ENCODE results near the gene FUT8.

Gene FUT8

GRCh38 chr14:65503771-65504170 lies 91.2 kb downstream of the FUT8 start:
- DNase-seq, result no peak
- no peak for TF ChIP-seq CTCF (IDR thresholded peaks at IDR 0.05; ENCODE audit: low read depth, low read length)
- H3K4me3 ChIP-seq (ENCODE audit: low read depth, low read length), result no peak overlapping the region
- H3K4me1 ChIP-seq, result no peaks in the 10 kb centered on the region
- H3K36me3 ChIP-seq, result no peaks in the 10 kb centered on the region
- H3K27me3 ChIP-seq, result no peaks in the 10 kb centered on the region
- H3K9me3 ChIP-seq, result no peaks in the 10 kb centered on the region

GRCh38 chr14:65506801-65507200 lies 94.3 kb downstream of the FUT8 start:
- Histone ChIP-seq H3K36me3 (no peaks in the 10 kb centered on the region), H3K27me3 (no peaks in the 10 kb centered on the region)
- TF ChIP-seq CTCF (IDR thresholded peaks at IDR 0.05; ENCODE audit: low read depth, low read length), result no peak

GRCh38 chr14:65509842-65510241 lies 97.3 kb downstream of the FUT8 start:
- Histone ChIP-seq H3K27me3 (no peaks in the 10 kb centered on the region), H3K4me1 (no peaks in the 10 kb centered on the region), H3K36me3 (no peaks in the 10 kb centered on the region), H3K9me3 (no peaks in the 10 kb centered on the region), H3K4me3 (ENCODE audit: low read depth, low read length) (no peak overlapping the region)
- TF ChIP-seq CTCF (IDR thresholded peaks at IDR 0.05; ENCODE audit: low read depth, low read length), result no peak
- DNase-seq, result no peak

More at GRCh38 chr14:65506801-65507200, 94.3 kb downstream of the FUT8 start:
- Histone ChIP-seq H3K4me1 (no peaks in the 10 kb centered on the region), H3K4me3 (ENCODE audit: low read depth, low read length) (no peak overlapping the region), H3K9me3 (no peaks in the 10 kb centered on the region)
- no peak for DNase-seq

- H3K36me3 ChIP-seq, result no peaks in the 10 kb centered on the region
- H3K4me3 ChIP-seq (ENCODE audit: low read depth, low read length), result no peak overlapping the region
- no peak for TF ChIP-seq CTCF (IDR thresholded peaks at IDR 0.05; ENCODE audit: low read depth, low read length)
- H3K9me3 ChIP-seq, result no peaks in the 10 kb centered on the region
- H3K27me3 ChIP-seq, result no peaks in the 10 kb centered on the region
- DNase-seq, result no peak
- no peaks in the 10 kb centered on the region for H3K4me1 ChIP-seq
Measured at GRCh38 chr14:65513671-65514070, 101.1 kb downstream of the FUT8 start.

GRCh38 chr14:65517635-65518542 lies 105.4 kb downstream of the FUT8 start:
- H3K9me3 ChIP-seq, result no peaks in the 10 kb centered on the region
- no peak for DNase-seq
- no peak for TF ChIP-seq CTCF (IDR thresholded peaks at IDR 0.05; ENCODE audit: low read depth, low read length)
- no peak overlapping the region for H3K4me3 ChIP-seq (ENCODE audit: low read depth, low read length)
- no peaks in the 10 kb centered on the region for H3K36me3 ChIP-seq
- no peaks in the 10 kb centered on the region for H3K4me1 ChIP-seq
- no peaks in the 10 kb centered on the region for H3K27me3 ChIP-seq

GRCh38 chr14:65528069-65528468 lies 115.5 kb downstream of the FUT8 start:
- no peaks in the 10 kb centered on the region for H3K9me3 ChIP-seq
- H3K27me3 ChIP-seq, result no peaks in the 10 kb centered on the region
- no peaks in the 10 kb centered on the region for H3K4me1 ChIP-seq
- no peak for TF ChIP-seq CTCF (IDR thresholded peaks at IDR 0.05; ENCODE audit: low read depth, low read length)
- no peak for DNase-seq
- H3K4me3 ChIP-seq (ENCODE audit: low read depth, low read length), result no peak overlapping the region
- H3K36me3 ChIP-seq, result no peaks in the 10 kb centered on the region
